Trophoblast cell (in vitro differentiated cells and primary cell): ENCODE data around the gene TXNDC16.

Source experiments
- DNase-seq, 2 donors: peaks; one replicate each; pipeline ENCODE4 v3.0.0-alpha.2; 2016
- H2AFZ ChIP-seq: 2 replicates; pipeline ENCODE4 v1.6.1; 2013; ENCODE audit warnings: low read length, moderate library complexity, mild to moderate bottlenecking; ENCODE audit not compliant: insufficient read depth, poor library complexity
- H2AK5ac ChIP-seq: 2 replicates; pipeline ENCODE4 v1.6.1; 2013; ENCODE audit warnings: mild to moderate bottlenecking, low read length
- H2BK120ac ChIP-seq: 2 replicates; pipeline ENCODE4 v1.6.1; 2013; ENCODE audit warnings: low read length, mild to moderate bottlenecking, moderate library complexity; ENCODE audit not compliant: insufficient read depth, poor library complexity
- H2BK12ac ChIP-seq: 2 replicates; pipeline ENCODE4 v1.6.1; 2013; ENCODE audit warnings: mild to moderate bottlenecking, low read length, moderate library complexity
- H2BK5ac ChIP-seq: 2 replicates; pipeline ENCODE4 v1.6.1; 2013; ENCODE audit warnings: low read length, low read depth, moderate library complexity, mild to moderate bottlenecking; ENCODE audit not compliant: poor library complexity
- H3K14ac ChIP-seq: 2 replicates; pipeline ENCODE4 v1.6.1; 2013; ENCODE audit warnings: mild to moderate bottlenecking, low read length
- H3K18ac ChIP-seq: 2 replicates; pipeline ENCODE4 v1.6.1; 2013; ENCODE audit warnings: mild to moderate bottlenecking, low read length
- H3K23ac ChIP-seq: 2 replicates; pipeline ENCODE4 v1.6.1; 2013; ENCODE audit warnings: low read length
- H3K27ac ChIP-seq: 2 replicates; pipeline ENCODE4 v1.5.1; 2013; ENCODE audit warnings: low read depth, mild to moderate bottlenecking, inconsistent platforms, low read length, moderate library complexity
- H3K27me3 ChIP-seq: 2 replicates; pipeline ENCODE4 v1.6.1; 2013; ENCODE audit warnings: inconsistent platforms, mild to moderate bottlenecking, low read length, moderate library complexity; ENCODE audit not compliant: insufficient read depth
- H3K36me3 ChIP-seq, 2 experiments: 1 replicate in 1 of 2; 2 replicates in 1 of 2; pipeline ENCODE4 v1.6.1; 2013; ENCODE audit warnings: low read length in 2 of 2, mild to moderate bottlenecking in 2 of 2, moderate library complexity in 1 of 2; ENCODE audit not compliant: insufficient read depth in 2 of 2, control insufficient read depth in 1 of 2
- H3K4ac ChIP-seq: 2 replicates; pipeline ENCODE4 v1.6.1; 2013; ENCODE audit warnings: low read depth, mild to moderate bottlenecking, low read length, moderate library complexity
- H3K4me1 ChIP-seq, 2 experiments: 1 replicate in 1 of 2; 2 replicates in 1 of 2; pipeline ENCODE4 v1.6.1; 2013; ENCODE audit warnings: low read length in 2 of 2, mild to moderate bottlenecking in 2 of 2, moderate library complexity in 1 of 2; ENCODE audit not compliant: insufficient read depth in 2 of 2, control insufficient read depth in 1 of 2
- H3K4me2 ChIP-seq: 2 replicates; pipeline ENCODE4 v1.6.1; 2013; ENCODE audit warnings: inconsistent platforms, mild to moderate bottlenecking, low read length, moderate library complexity
- H3K4me3 ChIP-seq: 2 replicates; pipeline ENCODE4 v1.5.1; 2013; ENCODE audit warnings: mild to moderate bottlenecking, low read depth, low read length, inconsistent platforms
- H3K79me1 ChIP-seq: one replicate; pipeline ENCODE4 v1.6.1; 2013; ENCODE audit warnings: low read length
- H3K79me2 ChIP-seq: 2 replicates; pipeline ENCODE4 v1.6.1; 2013; ENCODE audit warnings: low read length, mild to moderate bottlenecking; ENCODE audit not compliant: control insufficient read depth, insufficient read depth, poor library complexity
- H3K9ac ChIP-seq: 2 replicates; pipeline ENCODE4 v1.6.1; 2013; ENCODE audit warnings: mild to moderate bottlenecking, low read length
- H3K9me3 ChIP-seq: 2 replicates; pipeline ENCODE4 v1.6.1; 2013; ENCODE audit warnings: low read depth, mild to moderate bottlenecking, control low read depth, inconsistent platforms, low read length; ENCODE audit not compliant: insufficient read depth
- H4K12ac ChIP-seq: 2 replicates; pipeline ENCODE4 v1.6.1; 2013; ENCODE audit warnings: low read depth, mild to moderate bottlenecking, low read length, moderate library complexity
- H4K8ac ChIP-seq: 2 replicates; pipeline ENCODE4 v1.6.1; 2013; ENCODE audit warnings: low read depth, mild to moderate bottlenecking, low read length, moderate library complexity
- H4K91ac ChIP-seq: one replicate; pipeline ENCODE4 v1.6.1; 2013; ENCODE audit warnings: low read depth, mild to moderate bottlenecking, low read length, moderate library complexity
- WGBS: extraction: QIAGEN DNeasy Blood & Tissue Kit; methylation state at CpG from one replicate; pipeline ENCODE4 v1.1.7; 2013; ENCODE audit warnings: missing lambda C conversion rate; ENCODE audit not compliant: insufficient read length, insufficient coverage; ENCODE audit errors: extremely low coverage; 5-methylcytosine and 5-hydroxymethylcytosine counted together

The TXNDC16 gene

GRCh38 chr14:52442602-52443001 is 109.7 kb downstream of the TXNDC16 start:
- no peak for DNase-seq
- Histone ChIP-seq H3K14ac (no peak overlapping the region), H2BK5ac (no peak overlapping the region), H2BK12ac (no peak overlapping the region), H3K9me3 (no peaks in the 10 kb centered on the region), H3K27ac (no peak overlapping the region), H2BK120ac (no peak overlapping the region), H3K4ac (no peak overlapping the region), H4K8ac (no peak overlapping the region), H3K23ac (no peak overlapping the region), H3K36me3 (no peaks in the 10 kb centered on the region), H3K4me3 (no peak overlapping the region), H3K27me3 (no peaks in the 10 kb centered on the region), H4K12ac (no peak overlapping the region), H2AK5ac (no peak overlapping the region), H3K4me2 (no peak overlapping the region), H3K18ac (no peak overlapping the region), H3K9ac (no peak overlapping the region), H2AFZ (no peak overlapping the region), H3K79me2 (no peaks in the 10 kb centered on the region), H3K4me1 (peaks cover 0 to 2% of the 10 kb centered on the region in 2 experiments), H4K91ac (no peak overlapping the region), H3K79me1 (no peaks in the 10 kb centered on the region)
- WGBS: no CpG with 5 or more reads among the region's 1 CpG

GRCh38 chr14:52442166-52442565 is 110.1 kb downstream of the TXNDC16 start:
- Histone ChIP-seq H3K23ac (no peak overlapping the region), H3K79me1 (no peaks in the 10 kb centered on the region), H3K36me3 (no peaks in the 10 kb centered on the region), H3K4ac (no peak overlapping the region), H2BK5ac (no peak overlapping the region), H2AFZ (no peak overlapping the region), H4K12ac (no peak overlapping the region), H3K9ac (peak overlapping the region; percentile 18), H2BK120ac (no peak overlapping the region), H3K27me3 (no peaks in the 10 kb centered on the region), H3K9me3 (no peaks in the 10 kb centered on the region), H2AK5ac (no peak overlapping the region), H3K4me1 (no peaks in the 10 kb centered on the region), H4K91ac (no peak overlapping the region), H3K18ac (no peak overlapping the region), H3K4me2 (no peak overlapping the region), H4K8ac (no peak overlapping the region), H3K27ac (no peak overlapping the region), H2BK12ac (no peak overlapping the region), H3K79me2 (no peaks in the 10 kb centered on the region), H3K14ac (no peak overlapping the region), H3K4me3 (no peak overlapping the region)
- no CpG with 5 or more reads among the region's 4 CpGs for WGBS
- no peak for DNase-seq

DNA sequence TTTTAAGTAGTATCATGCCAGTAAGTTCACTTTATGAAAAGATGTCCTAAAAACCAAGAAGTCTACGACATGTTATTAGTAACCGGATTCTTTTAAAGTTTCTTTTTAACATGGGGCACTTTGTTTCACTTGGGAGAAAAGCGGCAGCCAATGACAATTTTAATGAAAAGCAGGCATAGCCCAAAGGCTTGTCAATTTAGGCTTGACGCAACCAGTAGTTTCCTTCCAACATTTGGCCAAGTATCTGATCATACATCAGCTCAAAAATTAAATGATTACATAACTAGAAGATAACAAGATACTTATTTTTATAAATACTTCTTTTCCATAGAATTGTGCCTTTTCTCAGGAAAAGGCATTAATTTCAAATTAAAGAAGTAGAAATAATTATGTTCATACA is 112.8 kb downstream of the TXNDC16 start:
- WGBS: no CpG with 5 or more reads among the region's 4 CpGs
- no peak overlapping the region for H2BK5ac ChIP-seq

GRCh38 chr14:52434955-52435354 is 117.3 kb downstream of the TXNDC16 start:
- H3K27ac ChIP-seq: no peak overlapping the region
- H3K4me3 ChIP-seq: no peak overlapping the region
- no peak overlapping the region for H4K8ac ChIP-seq
- DNase-seq: no peak
- H3K14ac ChIP-seq: no peak overlapping the region
- H3K4me2 ChIP-seq: no peak overlapping the region
- no peak overlapping the region for H4K12ac ChIP-seq
- no peak overlapping the region for H3K4ac ChIP-seq
- WGBS: no CpG with 5 or more reads among the region's 1 CpG
- no peaks in the 10 kb centered on the region for H3K79me2 ChIP-seq
- H4K91ac ChIP-seq: no peak overlapping the region
- no peaks in the 10 kb centered on the region for H3K79me1 ChIP-seq
- H3K9me3 ChIP-seq: no peaks in the 10 kb centered on the region
- no peak overlapping the region for H2BK12ac ChIP-seq
- H3K4me1 ChIP-seq: no peaks in the 10 kb centered on the region
- H3K36me3 ChIP-seq: no peaks in the 10 kb centered on the region
- H2AK5ac ChIP-seq: no peak overlapping the region
- no peak overlapping the region for H2BK120ac ChIP-seq
- H3K23ac ChIP-seq: no peak overlapping the region
- H3K27me3 ChIP-seq: no peaks in the 10 kb centered on the region
- no peak overlapping the region for H3K9ac ChIP-seq
- no peak overlapping the region for H2AFZ ChIP-seq
- no peak overlapping the region for H2BK5ac ChIP-seq
- H3K18ac ChIP-seq: no peak overlapping the region

More for the DNA sequence above, 112.8 kb downstream of the TXNDC16 start:
- Histone ChIP-seq H3K36me3 (no peaks in the 10 kb centered on the region), H2AFZ (no peak overlapping the region), H3K23ac (no peak overlapping the region), H3K79me1 (no peaks in the 10 kb centered on the region), H3K27me3 (no peaks in the 10 kb centered on the region), H3K4me1 (no peaks in the 10 kb centered on the region), H4K12ac (no peak overlapping the region), H3K14ac (no peak overlapping the region), H3K4me2 (no peak overlapping the region), H2BK12ac (no peak overlapping the region), H3K4ac (no peak overlapping the region), H3K79me2 (no peaks in the 10 kb centered on the region), H3K9me3 (no peaks in the 10 kb centered on the region), H3K4me3 (no peak overlapping the region), H4K91ac (no peak overlapping the region), H3K27ac (no peak overlapping the region), H3K9ac (no peak overlapping the region), H2BK120ac (no peak overlapping the region), H3K18ac (no peak overlapping the region), H2AK5ac (no peak overlapping the region), H4K8ac (no peak overlapping the region)
- no peak for DNase-seq
